OCI-M2 (cell line): ENCODE results near the gene MUC22.
"Not testable (repeated sequence)": the region's sequence is repeated elsewhere in the genome, so short reads cannot be mapped to it uniquely, and the experiment has no call there.

ENCODE experiments used
- DNase-seq: peaks from one replicate; lab custom pipeline; 2025; ENCODE audit not compliant: unreplicated experiment; lab: John Stamatoyannopoulos, UW

The MUC22 gene

GRCh38 chr6:30997301-30997700, 13.0 kb upstream of the MUC22 start:
- no peak for DNase-seq

- DNase-seq: no peak
Observed at GRCh38 chr6:30998785-30999184, 11.5 kb upstream of the MUC22 start.

- DNase-seq: not testable (repeated sequence)
Observed at GRCh38 chr6:31000067-31000860, 10.0 kb upstream of the MUC22 start.

- no peak for DNase-seq
Observed at GRCh38 chr6:31001281-31001888, 8.9 kb upstream of the MUC22 start.

- no peak for DNase-seq
Observed at GRCh38 chr6:31002471-31002870, 7.8 kb upstream of the MUC22 start.

GRCh38 chr6:31004794-31005193, 5.5 kb upstream of the MUC22 start:
- no peak for DNase-seq

GRCh38 chr6:31005249-31006020, 4.8 kb upstream of the MUC22 start:
- DNase-seq: no peak

- no peak for DNase-seq
Observed at GRCh38 chr6:31007694-31008093, 2.6 kb upstream of the MUC22 start.

GRCh38 chr6:31008165-31008564, 2.1 kb upstream of the MUC22 start:
- no peak for DNase-seq

- no peak for DNase-seq
Observed at GRCh38 chr6:31009731-31010130, 543 bp upstream of the MUC22 start.

- DNase-seq: no peak
Observed at GRCh38 chr6:31011153-31011552, 879 bp downstream of the MUC22 start.

GRCh38 chr6:31016659-31017299, 6.5 kb downstream of the MUC22 start:
- DNase-seq: no peak

- not testable (repeated sequence) for DNase-seq
Observed at GRCh38 chr6:31017436-31017835, 7.2 kb downstream of the MUC22 start.

GRCh38 chr6:31020057-31020456, 9.8 kb downstream of the MUC22 start:
- no peak for DNase-seq

GRCh38 chr6:31020631-31021255, 10.5 kb downstream of the MUC22 start:
- not testable (repeated sequence) for DNase-seq

GRCh38 chr6:31021705-31022531, 11.6 kb downstream of the MUC22 start:
- not testable (repeated sequence) for DNase-seq

- no peak for DNase-seq
Observed at GRCh38 chr6:31025595-31025994, 15.3 kb downstream of the MUC22 start.

GRCh38 chr6:31031095-31031494, 20.8 kb downstream of the MUC22 start:
- no peak for DNase-seq

GRCh38 chr6:31033075-31033474, 22.8 kb downstream of the MUC22 start:
- no peak for DNase-seq

GRCh38 chr6:31035862-31036497, 25.7 kb downstream of the MUC22 start:
- no peak for DNase-seq
